Middle frontal gyrus (tissue), 1 donor: ENCODE results near the gene GNG5.
"Not testable (repeated sequence)": the region's sequence is repeated elsewhere in the genome, so short reads cannot be mapped to it uniquely, and the experiment has no call there.

Experiments
- DNase-seq: peaks from one replicate; pipeline ENCODE4 v3.0.0-alpha.2; 2015; ENCODE audit warnings: low spot score; ENCODE audit errors: extremely low spot score

Gene GNG5

GRCh38 chr1:84506002-84506728 lies at the start of gene GNG5, which contains the start of gene SPATA1:
Gene GNG5 (minus strand): TSS chr1:84506581. CDS start chr1:84506091, 490 bp downstream.
Gene SPATA1 (plus strand): TSS chr1:84506386. CDS start chr1:84516360, 9,974 bp downstream.
- DNase-seq = peak; percentile 92

- no peak for DNase-seq
Measured at GRCh38 chr1:84550826-84551225, 44.4 kb upstream of the GNG5 start.

GRCh38 chr1:84541679-84542078 lies 35.3 kb upstream of the GNG5 start:
- no peak for DNase-seq

GRCh38 chr1:84540759-84541158 lies 34.4 kb upstream of the GNG5 start:
- DNase-seq = no peak

- no peak for DNase-seq
Measured at GRCh38 chr1:84539972-84540371, 33.6 kb upstream of the GNG5 start.

GRCh38 chr1:84538599-84538998 lies 32.2 kb upstream of the GNG5 start:
- no peak for DNase-seq

GRCh38 chr1:84525779-84526178 lies 19.4 kb upstream of the GNG5 start:
- no peak for DNase-seq

GRCh38 chr1:84524590-84524989 lies 18.2 kb upstream of the GNG5 start:
- no peak for DNase-seq

- no peak for DNase-seq
Measured at GRCh38 chr1:84510668-84511067, 4.3 kb upstream of the GNG5 start.

- DNase-seq = no peak
Measured at GRCh38 chr1:84510165-84510564, 3.8 kb upstream of the GNG5 start.

- DNase-seq = no peak
Measured at GRCh38 chr1:84509029-84509428, 2.6 kb upstream of the GNG5 start.

GRCh38 chr1:84508510-84508909 lies 2.1 kb upstream of the GNG5 start:
- DNase-seq = no peak

GRCh38 chr1:84507887-84508286 lies 1.5 kb upstream of the GNG5 start:
- DNase-seq = not testable (repeated sequence)

GRCh38 chr1:84506729-84507453 lies 510 bp upstream of the GNG5 start:
- DNase-seq = no peak

- DNase-seq = peak; percentile 31
Measured at GRCh38 chr1:84505493-84506001, 834 bp downstream of the GNG5 start.

- no peak for DNase-seq
Measured at GRCh38 chr1:84504580-84505492, 1.5 kb downstream of the GNG5 start.

- no peak for DNase-seq
Measured at GRCh38 chr1:84502927-84503326, 3.5 kb downstream of the GNG5 start.

GRCh38 chr1:84497631-84498275 lies 8.6 kb downstream of the GNG5 start:
- no peak for DNase-seq

GRCh38 chr1:84496498-84496897 lies 9.9 kb downstream of the GNG5 start:
- DNase-seq = no peak

GRCh38 chr1:84493747-84494146 lies 12.6 kb downstream of the GNG5 start:
- no peak for DNase-seq

GRCh38 chr1:84492726-84493125 lies 13.7 kb downstream of the GNG5 start:
- no peak for DNase-seq
